Fibroblast of lung (primary cell): Measurements from ENCODE around the gene VPS33B. TPM values are rescaled to one million over a fixed set of nuclear protein-coding genes. Genes with fewer than 3 reads are reported as not detected.
"Not testable (repeated sequence)": the region's sequence is repeated elsewhere in the genome, so short reads cannot be mapped to it uniquely, and the experiment has no call there.

Source experiments
- DNase-seq, 2 donors: peaks; one replicate each; pipeline versions ENCODE4 v3.0.0 to v3.0.0-alpha.2; 2010; ENCODE audit warnings: low read depth in 2 of 2
- H2AFZ ChIP-seq: 2 replicates; pipeline ENCODE4 v1.5.1; 2012; ENCODE audit warnings: low read length, control low read depth, inconsistent platforms
- H3K27ac ChIP-seq: 2 replicates; pipeline ENCODE4 v1.5.1; 2011; ENCODE audit warnings: low read length, control low read depth; ENCODE audit not compliant: insufficient read depth
- H3K27me3 ChIP-seq: 2 replicates; pipeline ENCODE4 v1.5.1; 2011; ENCODE audit warnings: mild to moderate bottlenecking, low read length; ENCODE audit not compliant: control insufficient read depth, insufficient read depth
- H3K36me3 ChIP-seq: 2 replicates; pipeline ENCODE4 v1.5.1; 2011; ENCODE audit warnings: low read length; ENCODE audit not compliant: control insufficient read depth, insufficient read depth
- H3K4me1 ChIP-seq: 2 replicates; pipeline ENCODE4 v1.5.1; 2011; ENCODE audit warnings: low read length; ENCODE audit not compliant: control insufficient read depth, insufficient read depth; ENCODE audit errors: extremely low read depth
- H3K4me2 ChIP-seq: 2 replicates; pipeline ENCODE4 v1.5.1; 2011; ENCODE audit warnings: low read length, control low read depth; ENCODE audit not compliant: insufficient read depth; ENCODE audit errors: extremely low read depth
- H3K4me3 ChIP-seq, 4 experiments: fragments of 200-600 bp in 1 of 4; sonication (generic) in 1 of 4; replicated peaks in 1 of 4; 2 replicates each; pipeline ENCODE4 v1.5.1; 2011 to 2016; ENCODE audit warnings: low read length in 4 of 4, low read depth in 3 of 4, mild to moderate bottlenecking in 3 of 4, control low read depth in 2 of 4, inconsistent platforms in 1 of 4, mixed read lengths in 1 of 4; ENCODE audit not compliant: insufficient read depth in 1 of 4; ENCODE audit errors: control extremely low read depth in 1 of 4
- H3K79me2 ChIP-seq: 2 replicates; pipeline ENCODE4 v1.5.1; 2012; ENCODE audit warnings: mild to moderate bottlenecking, low read length, inconsistent platforms; ENCODE audit not compliant: control insufficient read depth, insufficient read depth
- H3K9ac ChIP-seq: 2 replicates; pipeline ENCODE4 v1.5.1; 2011; ENCODE audit warnings: mild to moderate bottlenecking, low read length, control low read depth; ENCODE audit not compliant: insufficient read depth
- H3K9me3 ChIP-seq: 2 replicates; pipeline ENCODE4 v1.5.1; 2012; ENCODE audit warnings: low read depth, low read length; ENCODE audit not compliant: control insufficient read depth, insufficient read depth
- H4K20me1 ChIP-seq: 2 replicates; pipeline ENCODE4 v1.5.1; 2011; ENCODE audit warnings: low read length; ENCODE audit not compliant: control insufficient read depth, insufficient read depth; ENCODE audit errors: extremely low read depth
- CTCF ChIP-seq, 2 donors: IDR thresholded peaks in 1 of 2; conservative IDR thresholded peaks in 1 of 2; 1 replicate in 1 of 2; 2 replicates in 1 of 2; pipeline ENCODE4 v1.5.1; 2011 to 2012; ENCODE audit warnings: low read length in 2 of 2, control low read depth in 1 of 2, inconsistent platforms in 1 of 2, low read depth in 1 of 2, mild to moderate bottlenecking in 1 of 2
- EZH2 ChIP-seq: IDR thresholded peaks from 2 replicates; pipeline ENCODE4 v1.5.1; 2012; ENCODE audit warnings: low read length, control low read depth, mild to moderate bottlenecking; ENCODE audit errors: missing control alignments
- polyA plus RNA-seq, 2 donors: library from polyadenylated mRNA; depleted of rRNA in 1 of 2; stranded (reverse) in 1 of 2; unstranded in 1 of 2; fragments of >200 nt; gene quantifications; 2 replicates each; pipeline ENCODE4 v1.2.1, GENCODE V29; 2011 to 2012; ENCODE audit warnings: missing spikeins in 1 of 2
- total RNA-seq: library from RNA; depleted of rRNA; stranded (reverse); fragments of >200 nt; gene quantifications from 2 replicates; pipeline ENCODE4 v1.2.1, GENCODE V29; 2014

The VPS33B gene
- total and polyA plus RNA-seq, 2 donors (not counting 1 experiment from before 2014, with no cell fraction given) = 11.2 TPM

- Histone ChIP-seq H4K20me1 (no peaks in the 10 kb centered on the region), H3K9me3 (no peaks in the 10 kb centered on the region), H3K9ac (no peak overlapping the region), H3K4me2 (no peak overlapping the region), H3K4me3 (no peak overlapping the region), H3K79me2 (no peaks in the 10 kb centered on the region), H3K27me3 (peaks cover 11% of the 10 kb centered on the region), H3K27ac (no peak overlapping the region), H3K36me3 (no peaks in the 10 kb centered on the region), H2AFZ (no peak overlapping the region), H3K4me1 (no peaks in the 10 kb centered on the region)
- no peak for TF ChIP-seq CTCF (conservative IDR thresholded peaks at IDR 0.05 in 1 of 2, IDR thresholded peaks at IDR 0.05 in 1 of 2; ENCODE audit: low read depth in 1 of 2, low read length in 2 of 2)
- TF ChIP-seq EZH2 = no peak
- no peak for DNase-seq
These were observed 27.7 kb upstream of the VPS33B start for GRCh38 chr15:91050128-91050455.

DNA sequence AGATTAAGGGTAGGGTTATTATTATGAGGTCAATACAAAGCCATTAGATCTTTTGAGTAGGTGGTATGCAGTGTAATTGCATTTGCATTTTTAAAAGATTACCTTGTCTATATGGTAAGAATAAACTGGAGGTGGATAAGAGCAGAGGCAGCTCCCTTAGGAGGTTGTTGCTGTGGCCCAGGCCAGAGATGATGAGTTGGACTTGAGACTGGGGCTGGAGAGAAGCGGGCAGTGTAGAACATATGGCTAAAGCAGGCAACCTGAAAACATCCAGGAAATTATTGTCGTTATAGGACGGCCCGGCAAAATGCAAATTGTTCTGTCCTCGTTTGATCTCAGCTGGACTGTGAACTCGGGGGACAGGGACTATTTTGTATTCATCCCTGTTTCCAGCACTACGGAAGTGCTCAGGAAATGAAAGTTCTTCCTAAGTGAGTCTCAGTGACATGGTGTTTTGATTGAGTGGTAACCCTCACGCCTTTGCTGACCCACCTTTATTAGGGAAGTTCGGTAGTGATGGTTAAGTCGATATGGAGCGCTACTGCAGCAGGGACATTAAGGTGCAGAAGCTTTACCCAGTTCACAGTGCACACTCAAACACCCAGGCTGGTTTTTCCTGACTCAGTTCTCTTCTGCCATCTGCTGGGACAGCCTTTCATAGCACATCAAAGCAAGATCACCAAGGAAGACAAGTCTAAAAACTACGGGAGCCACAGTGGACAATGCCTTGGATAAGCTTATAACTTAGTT lies 27.2 kb upstream of the VPS33B start:
- H2AFZ ChIP-seq = peak overlapping the region; percentile 80
- no peaks in the 10 kb centered on the region for H4K20me1 ChIP-seq
- no peaks in the 10 kb centered on the region for H3K4me1 ChIP-seq
- H3K27me3 ChIP-seq = peaks cover 11% of the 10 kb centered on the region
- H3K36me3 ChIP-seq = no peaks in the 10 kb centered on the region
- H3K9ac ChIP-seq = no peak overlapping the region
- H3K4me2 ChIP-seq = peak overlapping the region; percentile 56
- H3K4me3 ChIP-seq = peak overlapping the region in 2 of 4 experiments; percentile 20 to 24
- H3K79me2 ChIP-seq = no peaks in the 10 kb centered on the region
- H3K27ac ChIP-seq = no peak overlapping the region
- DNase-seq = peak; percentile 60 to 70
- TF ChIP-seq CTCF (conservative IDR thresholded peaks at IDR 0.05 in 1 of 2, IDR thresholded peaks at IDR 0.05 in 1 of 2; ENCODE audit: low read depth in 1 of 2, low read length in 2 of 2) (peak; percentile 77 to 78), EZH2 (no peak)
- no peaks in the 10 kb centered on the region for H3K9me3 ChIP-seq

DNA sequence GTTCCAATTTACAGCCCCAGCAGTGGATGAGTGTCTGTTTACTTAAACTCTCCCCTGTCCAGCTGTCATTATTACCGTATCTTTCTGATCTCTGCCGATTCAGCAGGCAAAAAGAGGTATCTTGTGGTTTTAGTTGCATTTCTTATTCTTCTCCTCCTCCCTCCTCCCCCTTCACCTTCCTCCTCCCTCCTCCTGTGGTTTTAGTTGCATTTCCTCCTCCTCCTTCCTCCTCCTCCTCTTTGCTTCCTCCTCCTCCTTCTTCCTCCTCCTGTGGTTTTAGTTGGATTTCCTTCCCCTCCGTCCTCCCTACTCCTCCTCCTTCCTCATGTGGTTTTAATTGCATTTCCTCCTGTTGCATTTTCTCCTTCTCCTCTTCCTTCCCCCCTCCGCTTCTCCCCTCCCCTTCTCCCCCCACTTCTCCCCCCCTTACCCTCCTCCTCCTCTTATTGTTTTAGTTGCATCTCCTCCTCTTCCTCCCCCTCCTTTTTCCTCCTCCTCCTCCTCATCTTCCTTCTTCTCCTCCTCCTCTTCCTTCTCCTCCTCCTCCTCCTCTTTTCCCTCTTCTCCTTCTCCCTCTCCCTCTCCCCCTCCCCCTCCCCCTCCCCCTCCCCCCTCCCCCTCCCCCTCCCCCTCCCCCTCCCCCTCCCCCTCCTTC lies 25.3 kb upstream of the VPS33B start:
- Histone ChIP-seq H3K4me2 (no peak overlapping the region), H3K27ac (no peak overlapping the region)

GRCh38 chr15:91046056-91046455 lies 23.7 kb upstream of the VPS33B start:
- not testable (repeated sequence) for H4K20me1 ChIP-seq, H3K27ac ChIP-seq, H3K4me2 ChIP-seq, H2AFZ ChIP-seq, H3K9me3 ChIP-seq, DNase-seq, H3K4me1 ChIP-seq, H3K79me2 ChIP-seq, H3K4me3 ChIP-seq, H3K9ac ChIP-seq, H3K36me3 ChIP-seq, H3K27me3 ChIP-seq

More for the DNA sequence above, 25.3 kb upstream of the VPS33B start:
- H3K79me2 ChIP-seq = no peaks in the 10 kb centered on the region
- H2AFZ ChIP-seq = no peak overlapping the region
- no peak overlapping the region for H3K9ac ChIP-seq
- H4K20me1 ChIP-seq = no peaks in the 10 kb centered on the region
- no peaks in the 10 kb centered on the region for H3K36me3 ChIP-seq
- H3K4me1 ChIP-seq = no peaks in the 10 kb centered on the region
- no peak for TF ChIP-seq EZH2
- TF ChIP-seq CTCF (conservative IDR thresholded peaks at IDR 0.05 in 1 of 2, IDR thresholded peaks at IDR 0.05 in 1 of 2; ENCODE audit: low read depth in 1 of 2, low read length in 2 of 2) = no peak
- no peak overlapping the region for H3K4me3 ChIP-seq
- no peaks in the 10 kb centered on the region for H3K9me3 ChIP-seq
- peaks cover 6% of the 10 kb centered on the region for H3K27me3 ChIP-seq
- peak in 1 of 2 donors; percentile 9 for DNase-seq
